ENCODE measurements around the gene ZNF207.

Gene ZNF207

DNA sequence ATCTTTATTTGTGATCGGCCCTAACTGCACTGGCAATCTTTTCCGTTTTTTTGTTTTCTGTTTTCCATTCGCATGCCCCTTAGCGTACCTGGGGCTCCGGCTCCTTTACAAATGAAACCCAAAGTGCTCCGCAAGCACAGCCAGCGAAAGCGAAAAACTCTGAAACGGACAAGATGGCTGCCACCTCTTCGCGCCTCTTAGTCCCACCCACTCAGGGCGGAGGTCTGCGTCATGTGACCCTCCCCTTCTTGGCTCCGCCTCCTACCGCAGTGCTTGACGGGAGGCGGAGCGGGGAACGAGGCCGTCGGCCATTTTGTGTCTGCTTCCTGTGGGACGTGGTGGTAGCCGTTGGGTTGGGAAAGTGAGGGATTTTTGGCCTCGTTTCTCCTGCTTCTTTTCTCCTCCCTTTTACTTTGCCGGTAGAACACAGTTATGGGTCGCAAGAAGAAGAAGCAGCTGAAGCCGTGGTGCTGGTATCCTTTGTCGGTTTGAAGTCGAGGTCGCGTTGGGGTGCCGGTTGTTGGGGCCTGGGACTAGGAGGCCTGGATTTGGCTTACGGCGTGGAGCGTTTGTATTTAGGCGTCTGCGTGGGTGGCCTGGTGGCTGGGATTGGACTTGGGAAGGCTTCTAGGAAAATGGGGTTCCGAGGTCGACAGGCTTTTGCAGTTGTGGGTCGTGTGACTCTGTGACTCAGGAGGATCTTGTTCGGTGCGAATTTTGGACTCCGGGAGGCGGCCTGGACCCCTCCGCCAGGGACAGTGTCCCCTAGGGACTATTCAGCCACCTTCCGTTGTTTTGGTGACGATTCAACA, at the start of gene ZNF207:
ZNF207 (plus strand) TSS at position 304 of the 812 bp plus-strand sequence; CDS start at position 433, 129 bp downstream.
- DNase-seq (ENCODE audit: low spot score), result peak; percentile 96
- peak within 1 kb of the TSS; percentile 80 for H3K4me3 ChIP-seq
- peak within 1 kb of the TSS; percentile 94 to 96 for H3K27ac ChIP-seq
- TF ChIP-seq, protein P1, sequence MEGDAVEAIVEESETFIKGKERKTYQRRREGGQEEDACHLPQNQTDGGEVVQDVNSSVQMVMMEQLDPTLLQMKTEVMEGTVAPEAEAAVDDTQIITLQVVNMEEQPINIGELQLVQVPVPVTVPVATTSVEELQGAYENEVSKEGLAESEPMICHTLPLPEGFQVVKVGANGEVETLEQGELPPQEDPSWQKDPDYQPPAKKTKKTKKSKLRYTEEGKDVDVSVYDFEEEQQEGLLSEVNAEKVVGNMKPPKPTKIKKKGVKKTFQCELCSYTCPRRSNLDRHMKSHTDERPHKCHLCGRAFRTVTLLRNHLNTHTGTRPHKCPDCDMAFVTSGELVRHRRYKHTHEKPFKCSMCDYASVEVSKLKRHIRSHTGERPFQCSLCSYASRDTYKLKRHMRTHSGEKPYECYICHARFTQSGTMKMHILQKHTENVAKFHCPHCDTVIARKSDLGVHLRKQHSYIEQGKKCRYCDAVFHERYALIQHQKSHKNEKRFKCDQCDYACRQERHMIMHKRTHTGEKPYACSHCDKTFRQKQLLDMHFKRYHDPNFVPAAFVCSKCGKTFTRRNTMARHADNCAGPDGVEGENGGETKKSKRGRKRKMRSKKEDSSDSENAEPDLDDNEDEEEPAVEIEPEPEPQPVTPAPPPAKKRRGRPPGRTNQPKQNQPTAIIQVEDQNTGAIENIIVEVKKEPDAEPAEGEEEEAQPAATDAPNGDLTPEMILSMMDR (IDR thresholded peaks at IDR 0.05), result no peak

DNA sequence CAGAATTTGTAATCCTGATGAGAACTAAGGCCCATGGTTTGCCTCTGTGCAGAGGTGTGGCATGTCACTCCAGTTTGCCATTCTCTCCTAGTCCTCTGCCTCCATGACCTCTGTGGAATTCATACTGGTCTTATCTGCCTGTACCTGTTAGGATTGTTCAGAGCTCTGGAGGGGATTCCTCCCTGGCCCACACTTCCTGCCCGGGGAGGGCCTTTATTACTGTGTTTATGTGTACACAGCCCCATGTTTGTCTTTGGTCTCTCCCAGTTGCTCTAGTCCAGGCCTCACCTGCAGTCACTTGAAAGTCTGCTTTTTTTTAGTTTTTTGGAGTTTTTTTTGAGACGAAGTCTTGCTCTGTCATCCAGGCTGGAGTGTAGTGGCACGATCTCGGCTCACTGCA, 47.9 kb upstream of the ZNF207 start:
- H3K4me3 ChIP-seq, result no peak overlapping the region
- DNase-seq (ENCODE audit: low spot score), result no peak
- TF ChIP-seq, protein P1 (IDR thresholded peaks at IDR 0.05), result no peak
- no peak overlapping the region for H3K27ac ChIP-seq

DNA sequence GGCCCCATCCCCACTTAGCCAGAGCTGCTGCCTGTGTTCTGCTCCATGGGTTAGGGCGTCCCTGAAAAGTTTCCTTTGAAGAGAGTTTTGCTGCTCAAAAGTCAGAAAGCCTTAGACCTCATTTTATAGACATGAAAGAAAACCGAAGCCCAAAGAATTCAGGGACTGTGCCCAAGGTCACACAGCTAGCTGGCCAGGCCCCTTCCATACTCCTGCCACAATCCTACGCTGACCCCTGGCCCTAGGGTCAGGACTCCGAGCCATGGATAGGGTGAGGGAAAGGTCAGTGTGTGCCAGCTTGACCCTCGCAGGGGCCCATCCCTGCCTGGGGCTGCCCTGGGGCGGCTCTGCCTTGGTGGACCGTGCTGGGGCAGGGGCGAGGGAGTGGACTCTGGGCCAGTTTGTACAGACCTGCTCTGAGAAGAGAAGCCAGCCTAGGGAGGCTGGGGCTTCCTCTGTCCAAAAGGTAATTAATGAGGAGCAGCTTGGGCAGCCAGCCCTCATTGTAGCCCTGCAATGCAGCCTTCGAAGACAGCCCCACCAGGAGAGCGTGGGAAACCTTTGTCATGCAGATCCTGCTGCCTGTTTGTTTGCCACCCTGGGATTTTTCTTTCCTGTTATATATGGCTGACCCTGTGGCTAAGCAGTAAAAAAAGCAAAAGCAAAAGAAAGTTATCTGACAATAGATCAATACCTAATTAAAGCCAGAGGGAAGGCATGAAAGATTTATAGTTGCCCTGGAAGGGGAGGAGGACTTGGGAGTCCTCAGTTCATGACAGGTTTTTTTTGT, 46.9 kb upstream of the ZNF207 start:
- TF ChIP-seq, protein P1 (IDR thresholded peaks at IDR 0.05), result no peak
- Histone ChIP-seq H3K4me3 (no peak overlapping the region), H3K27ac (no peak overlapping the region)
- no peak for DNase-seq (ENCODE audit: low spot score)

DNA sequence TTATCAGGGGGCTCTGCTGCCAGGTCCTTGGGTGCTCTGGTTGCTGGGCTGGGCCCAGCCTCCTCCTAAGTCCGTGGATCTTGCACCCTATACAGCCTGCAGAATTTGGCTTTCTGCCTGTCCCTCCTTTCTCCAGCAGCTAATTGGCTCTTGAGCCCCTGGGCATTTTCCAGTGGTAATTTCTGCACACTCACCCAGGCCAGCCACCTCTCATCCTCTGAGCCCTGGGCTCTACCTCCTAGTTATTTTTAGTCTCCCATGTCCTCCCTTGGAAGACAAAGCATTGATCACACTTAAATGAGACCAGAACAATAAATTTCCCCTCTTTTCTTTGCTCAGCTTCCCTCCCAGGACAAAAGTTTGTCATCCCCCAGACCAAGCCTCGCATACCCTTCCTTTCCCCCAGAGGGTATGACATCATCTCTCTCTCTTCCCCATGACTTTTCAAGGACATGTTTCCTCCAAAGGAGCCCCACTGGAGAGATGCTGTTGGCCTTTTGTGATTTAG, 46.1 kb upstream of the ZNF207 start:
- H3K4me3 ChIP-seq, result no peak overlapping the region
- TF ChIP-seq, protein P1 (IDR thresholded peaks at IDR 0.05), result no peak
- no peak for DNase-seq (ENCODE audit: low spot score)
- no peak overlapping the region for H3K27ac ChIP-seq

DNA sequence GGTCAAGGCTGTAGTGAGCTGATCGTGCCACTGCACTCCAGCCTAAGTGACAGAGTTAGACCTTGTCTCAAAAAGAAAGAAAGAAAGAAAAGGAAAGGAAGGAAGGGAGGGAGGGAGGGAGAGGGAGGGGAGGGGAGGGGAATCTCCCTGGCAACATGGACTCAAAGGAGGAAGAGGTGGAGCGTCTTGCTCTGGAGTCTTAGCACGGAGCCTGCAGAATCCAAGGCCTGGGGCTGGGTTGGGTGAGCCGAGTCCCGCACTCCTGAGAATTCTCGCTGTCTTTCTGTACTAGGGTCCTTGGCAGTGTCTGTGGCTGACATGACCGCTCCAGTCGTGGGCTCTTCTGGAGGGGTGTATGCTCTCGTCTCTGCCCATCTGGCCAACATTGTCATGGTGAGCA, 44.9 kb upstream of the ZNF207 start:
- TF ChIP-seq, protein P1 (IDR thresholded peaks at IDR 0.05), result no peak
- Histone ChIP-seq H3K4me3 (no peak overlapping the region), H3K27ac (no peak overlapping the region)
- no peak for DNase-seq (ENCODE audit: low spot score)

DNA sequence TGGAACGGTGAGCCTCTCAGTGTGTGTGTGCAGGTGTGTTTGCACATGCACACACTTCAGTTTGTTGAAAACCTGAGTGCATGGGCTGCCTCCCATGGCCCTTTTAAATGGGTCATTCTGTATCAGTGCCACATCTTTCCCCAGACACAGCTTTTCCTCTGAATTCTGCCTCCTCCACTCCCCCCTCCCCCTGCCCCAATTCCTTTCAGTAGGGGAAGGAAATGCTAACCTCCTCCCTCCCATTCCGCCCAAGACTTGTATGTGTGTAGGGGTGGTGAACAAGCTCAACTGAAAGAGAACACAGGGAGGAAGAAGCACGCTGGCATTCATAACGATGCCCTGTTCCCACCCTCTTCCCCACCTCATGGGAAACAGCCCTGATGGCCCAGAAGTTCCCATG, 42.3 kb upstream of the ZNF207 start:
- TF ChIP-seq, protein P1 (IDR thresholded peaks at IDR 0.05), result no peak
- H3K27ac ChIP-seq, result no peak overlapping the region
- DNase-seq (ENCODE audit: low spot score), result no peak
- no peak overlapping the region for H3K4me3 ChIP-seq
